Choroid plexus epithelial cell (primary cell): ENCODE data around the gene BMP7.

Experiments used
- DNase-seq: peaks from one replicate; pipeline ENCODE4 v3.0.0-alpha.2; 2010; ENCODE audit warnings: low read depth
- H3K4me3 ChIP-seq: 2 replicates; pipeline ENCODE4 v1.5.1; 2011; ENCODE audit warnings: low read depth, mild to moderate bottlenecking, control low read depth, low read length, moderate library complexity
- CTCF ChIP-seq: conservative IDR thresholded peaks from 2 replicates; pipeline ENCODE4 v1.5.1; 2011; ENCODE audit warnings: low read depth, mild to moderate bottlenecking, control low read depth, inconsistent platforms, low read length, moderate library complexity

BMP7 gene

DNA sequence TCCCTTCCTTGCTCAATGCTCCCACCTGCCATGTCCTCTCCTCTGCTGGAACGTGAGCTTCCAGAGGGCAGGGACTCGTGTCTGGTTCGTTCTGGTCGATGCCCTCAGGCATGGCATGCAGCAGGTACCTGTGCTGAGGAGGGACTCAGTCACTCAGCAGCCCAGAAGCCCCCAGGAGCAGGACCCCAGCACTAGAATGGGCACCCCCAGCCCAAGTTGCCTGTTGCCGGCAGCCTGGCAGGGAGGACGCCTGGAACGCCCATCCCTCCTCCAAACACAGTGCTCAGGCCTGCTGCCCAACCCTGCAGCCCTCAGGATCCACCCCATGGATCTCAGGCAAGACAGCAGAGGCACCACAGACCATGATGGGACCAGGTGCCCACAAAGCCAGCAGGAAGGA is 40.6 kb downstream of the BMP7 start:
- no peak overlapping the region for H3K4me3 ChIP-seq
- no peak for DNase-seq
- TF ChIP-seq CTCF = no peak

DNA sequence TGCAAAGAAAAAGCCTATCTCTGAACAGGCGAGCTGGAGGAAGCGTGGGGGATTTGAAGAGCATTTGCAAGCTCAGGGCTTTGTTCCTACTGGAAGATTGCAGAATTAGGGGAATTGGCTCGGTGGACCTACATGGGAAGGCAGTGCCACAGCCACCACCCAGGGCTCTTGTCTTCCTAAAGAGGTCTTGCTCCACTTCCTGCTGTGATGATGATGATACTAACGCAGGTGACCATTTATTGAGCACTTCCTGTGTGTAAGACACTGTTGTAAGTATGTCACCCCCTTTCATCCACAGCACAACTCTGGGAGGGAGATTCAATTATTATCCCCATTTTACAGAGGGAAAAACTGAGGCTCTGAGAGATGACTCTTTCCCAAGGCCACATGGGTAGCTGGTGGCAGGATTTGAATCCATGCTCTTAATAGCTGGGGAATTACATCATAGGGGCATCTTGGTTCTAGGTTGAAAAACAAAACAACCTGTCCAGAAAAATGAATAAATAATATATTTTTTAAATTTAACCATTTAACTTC is 41.2 kb downstream of the BMP7 start:
- H3K4me3 ChIP-seq = no peak overlapping the region
- DNase-seq = no peak
- no peak for TF ChIP-seq CTCF

DNA sequence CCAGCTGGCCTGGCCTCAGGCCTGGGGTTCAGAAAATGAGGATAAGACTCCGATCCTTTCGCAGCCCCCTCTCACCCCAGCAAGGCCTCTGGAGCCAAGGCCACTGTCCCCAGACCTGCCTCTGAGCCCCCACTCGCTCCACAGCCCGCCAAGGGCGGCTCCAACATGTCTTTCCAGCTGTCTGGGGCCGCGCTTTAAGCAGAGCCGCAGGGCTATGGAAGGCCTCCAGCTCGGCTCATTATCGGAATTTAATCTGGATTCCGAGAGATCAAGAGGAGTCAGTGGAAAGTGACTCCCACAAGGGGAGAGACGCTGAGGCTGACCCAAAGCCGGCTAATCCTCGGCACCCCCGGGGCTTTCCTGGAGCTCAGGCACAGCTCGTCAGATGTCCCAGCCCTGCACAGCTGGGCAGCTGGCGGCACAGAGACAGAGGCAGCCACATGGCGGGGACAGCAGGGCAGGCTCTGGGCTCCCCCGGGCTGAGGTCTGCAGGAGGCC is 41.8 kb downstream of the BMP7 start:
- no peak for DNase-seq
- TF ChIP-seq CTCF = no peak
- H3K4me3 ChIP-seq = no peak overlapping the region

GRCh38 chr20:57223648-57224489 is 42.6 kb downstream of the BMP7 start:
- no peak for TF ChIP-seq CTCF
- no peak overlapping the region for H3K4me3 ChIP-seq
- no peak for DNase-seq

DNA sequence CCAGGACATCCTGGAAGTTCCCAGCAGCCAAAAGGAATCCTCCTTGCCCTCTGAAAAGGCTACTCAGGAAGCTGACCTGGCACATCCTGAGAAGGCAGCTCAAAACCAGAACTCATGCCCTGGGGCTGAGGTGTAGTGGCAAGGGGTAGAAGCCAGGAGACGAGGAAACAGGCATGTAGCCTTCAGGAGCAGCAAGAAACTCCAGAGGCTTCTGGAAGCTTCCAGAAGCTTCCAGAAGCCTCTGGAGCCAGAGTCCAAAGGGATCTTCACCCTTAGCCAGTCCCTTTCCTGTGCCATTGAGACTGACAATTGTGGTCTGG is 43.9 kb downstream of the BMP7 start:
- H3K4me3 ChIP-seq = no peak overlapping the region
- no peak for TF ChIP-seq CTCF
- DNase-seq = no peak

DNA sequence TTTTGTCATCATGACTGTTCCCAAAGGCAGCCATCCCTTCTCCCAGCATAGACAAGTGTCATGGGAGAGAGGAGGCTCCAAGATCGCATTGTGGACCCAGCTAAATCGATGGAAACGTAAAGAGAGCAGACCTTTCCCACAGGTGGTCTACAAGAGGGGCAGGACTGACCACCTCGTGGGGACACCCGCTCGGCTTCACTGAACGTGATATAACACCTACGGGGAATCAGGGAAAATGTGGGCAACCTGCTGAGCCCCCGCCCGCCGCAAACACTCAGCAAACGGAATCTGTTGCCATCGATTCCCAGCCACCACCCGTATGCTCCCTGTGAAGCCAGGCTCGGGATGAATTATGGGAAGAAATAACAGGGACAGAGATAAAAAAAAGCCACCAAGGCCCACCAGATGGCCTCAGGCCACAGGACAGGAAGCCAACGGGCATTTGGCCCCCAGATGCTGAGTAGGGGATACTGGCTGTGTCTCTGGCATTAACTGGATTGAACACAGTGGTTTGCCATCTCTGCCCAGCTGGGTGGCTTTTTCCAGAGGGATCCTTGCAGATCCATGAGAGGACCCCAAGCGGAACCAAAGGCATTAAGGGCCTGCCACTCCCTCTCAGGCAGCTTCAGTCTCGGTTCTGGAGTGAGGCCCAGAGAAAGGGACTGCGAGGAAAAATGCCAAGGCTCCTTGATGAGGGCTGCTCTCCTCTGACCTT is 44.4 kb downstream of the BMP7 start:
- no peak for DNase-seq
- no peak overlapping the region for H3K4me3 ChIP-seq
- TF ChIP-seq CTCF = no peak
